CD4-positive, alpha-beta T cell (primary cell): ENCODE data around the gene TANGO2. TPM values are rescaled to one million over a fixed set of nuclear protein-coding genes. Genes with fewer than 3 reads are reported as not detected.

Experiments
- ATAC-seq: fragments of 200-7000 bp; cut with Tn5 transposase; one replicate; pipeline ENCODE4 v1.10.0; 2022; ENCODE audit warnings: mild to moderate bottlenecking; ENCODE audit not compliant: poor library complexity
- CTCF ChIA-PET: fragments of 350-600 bp; sonication (Branson Sonifier 250); formaldehyde crosslinking; loops from one replicate; lab custom pipeline; 2021; ENCODE audit warnings: antibody characterized with exemption, inconsistent platforms; lab: Charles Lee
- POLR2A ChIA-PET: fragments of 350-600 bp; sonication (Branson Sonifier 250); formaldehyde crosslinking; loops from one replicate; lab custom pipeline; 2021; ENCODE audit warnings: antibody characterized with exemption, inconsistent platforms; lab: Charles Lee
- DNase-seq, 14 experiments: peaks; one replicate each; pipeline ENCODE4 v3.0.0-alpha.2; 2013 to 2020; ENCODE audit warnings: mixed read lengths in 2 of 14
- H3K27ac ChIP-seq, 2 donors: one replicate each; pipeline versions ENCODE4 v1.5.1 to v1.7.0; 2013; ENCODE audit warnings: low read length in 2 of 2, low read depth in 1 of 2, mild to moderate bottlenecking in 1 of 2
- H3K27me3 ChIP-seq, 2 experiments: 1 replicate in 1 of 2; 2 replicates in 1 of 2; pipeline versions ENCODE4 v1.6.1 to v1.7.0; 2013; ENCODE audit warnings: low read length in 2 of 2, control low read depth in 1 of 2, mild to moderate bottlenecking in 1 of 2, moderate library complexity in 1 of 2; ENCODE audit not compliant: insufficient read depth in 2 of 2, control insufficient read depth in 1 of 2
- H3K36me3 ChIP-seq: one replicate; pipeline ENCODE4 v1.6.1; 2013; ENCODE audit warnings: low read length, control low read depth; ENCODE audit not compliant: insufficient read depth
- H3K4me1 ChIP-seq: one replicate; pipeline ENCODE4 v1.6.1; 2013; ENCODE audit warnings: low read length, control low read depth; ENCODE audit not compliant: insufficient read depth
- H3K4me3 ChIP-seq: one replicate; pipeline ENCODE4 v1.5.1; 2013; ENCODE audit warnings: mild to moderate bottlenecking, low read length, moderate library complexity
- H3K9me3 ChIP-seq, 2 experiments: 1 replicate in 1 of 2; 2 replicates in 1 of 2; pipeline versions ENCODE4 v1.6.1 to v1.7.0; 2013; ENCODE audit warnings: low read length in 2 of 2, mild to moderate bottlenecking in 2 of 2, control low read depth in 1 of 2, moderate library complexity in 1 of 2; ENCODE audit not compliant: control insufficient read depth in 1 of 2, insufficient read depth in 1 of 2
- H3K27ac Mint-ChIP-seq: one replicate; pipeline ENCODE4 v1.8.0; 2020; ENCODE audit warnings: mixed read lengths
- H3K27me3 Mint-ChIP-seq: one replicate; pipeline ENCODE4 v1.8.0; 2021; ENCODE audit warnings: mixed read lengths
- H3K36me3 Mint-ChIP-seq: one replicate; pipeline ENCODE4 v1.8.0; 2021; ENCODE audit warnings: low read depth, mixed read lengths
- H3K4me1 Mint-ChIP-seq: one replicate; pipeline ENCODE4 v1.8.0; 2021; ENCODE audit warnings: low read depth, mixed read lengths
- H3K4me3 Mint-ChIP-seq: one replicate; pipeline ENCODE4 v1.8.0; 2020; ENCODE audit warnings: mild to moderate bottlenecking, mixed read lengths
- H3K9me3 Mint-ChIP-seq: one replicate; pipeline ENCODE4 v1.8.0; 2020; ENCODE audit warnings: mixed read lengths
- intact Hi-C, 2 experiments: fragments of 100-400 bp; cut with DNase I in 1 of 2; cut with micrococcal nuclease in 1 of 2; formaldehyde crosslinking; loops; one replicate each; pipeline versions ENCODE4 v1.15.1 to v1.9.0; 2023 to 2025; cut with DNase I, micrococcal nuclease
- total RNA-seq, 174 experiments: library from RNA in 2 of 174; stranded (reverse) in 2 of 174; gene quantifications; one replicate each; pipeline ENCODE4 v1.2.3 and lab custom pipeline; 2021 to 2026
- TF ChIP-seq, protein P1 (sequence below): fragments of 200-600 bp; IDR thresholded peaks from one replicate; pipeline ENCODE4 v1.8.0; 2022; ENCODE audit warnings: antibody characterized with exemption, mild to moderate bottlenecking

The TANGO2 gene
- total RNA-seq, 2 experiments from 2014 or later, result 10.3 to 10.5 TPM

DNA sequence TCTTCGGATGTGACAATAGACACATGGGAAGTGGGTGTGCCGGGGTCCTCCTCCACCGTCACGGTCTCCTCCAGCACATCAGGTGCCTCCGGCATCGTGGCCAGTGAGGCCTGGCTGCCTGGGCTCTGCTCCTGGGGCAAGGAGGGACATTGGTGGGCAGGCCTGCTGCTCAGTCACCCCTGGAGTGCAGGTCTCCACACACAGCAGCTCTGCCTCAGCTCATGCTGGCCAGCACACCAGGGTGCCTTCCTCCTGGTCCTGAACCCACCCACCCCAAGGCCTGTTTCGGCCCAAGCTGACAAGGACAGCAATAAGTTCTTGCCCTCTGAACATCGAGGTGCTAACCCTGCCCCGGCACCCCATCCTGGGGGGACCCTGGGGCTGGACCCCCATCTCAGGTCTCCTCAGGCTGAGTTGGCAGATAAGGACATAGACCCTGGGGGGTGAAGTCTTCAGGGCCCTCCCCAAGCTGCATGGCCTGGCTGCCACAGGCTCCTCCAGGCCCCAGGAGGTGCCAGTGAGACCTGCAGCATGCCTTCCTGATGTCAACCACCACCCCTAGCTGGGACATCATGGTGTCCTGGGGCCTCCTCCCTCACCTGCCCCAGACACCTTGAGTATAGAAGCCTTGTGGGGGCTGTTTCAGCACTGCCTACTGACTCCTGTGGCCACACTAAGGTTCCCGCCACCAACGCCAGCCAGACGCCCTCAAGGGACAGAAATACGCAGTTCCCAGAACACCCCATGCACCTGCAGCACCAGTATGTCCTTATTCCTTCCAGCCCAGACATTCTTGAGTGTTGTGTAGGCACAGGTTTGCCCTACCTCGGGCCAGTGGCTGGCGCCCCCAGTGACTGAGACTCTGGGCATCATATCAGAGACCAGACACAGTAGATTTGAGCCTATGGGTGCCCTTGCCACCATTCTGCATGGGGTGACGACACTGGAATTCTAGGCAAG lies 38.7 kb upstream of the TANGO2 start:
- no peaks in the 10 kb centered on the region for H3K27me3 Mint-ChIP-seq
- no peak overlapping the region for H3K4me3 Mint-ChIP-seq
- Histone ChIP-seq H3K9me3 (no peaks in the 10 kb centered on the region), H3K4me1 (peaks cover 11% of the 10 kb centered on the region), H3K36me3 (no peaks in the 10 kb centered on the region), H3K4me3 (no peak overlapping the region), H3K27ac (no peak overlapping the region), H3K27me3 (peaks cover 0 to 2% of the 10 kb centered on the region in 2 experiments)
- TF ChIP-seq, protein P1, sequence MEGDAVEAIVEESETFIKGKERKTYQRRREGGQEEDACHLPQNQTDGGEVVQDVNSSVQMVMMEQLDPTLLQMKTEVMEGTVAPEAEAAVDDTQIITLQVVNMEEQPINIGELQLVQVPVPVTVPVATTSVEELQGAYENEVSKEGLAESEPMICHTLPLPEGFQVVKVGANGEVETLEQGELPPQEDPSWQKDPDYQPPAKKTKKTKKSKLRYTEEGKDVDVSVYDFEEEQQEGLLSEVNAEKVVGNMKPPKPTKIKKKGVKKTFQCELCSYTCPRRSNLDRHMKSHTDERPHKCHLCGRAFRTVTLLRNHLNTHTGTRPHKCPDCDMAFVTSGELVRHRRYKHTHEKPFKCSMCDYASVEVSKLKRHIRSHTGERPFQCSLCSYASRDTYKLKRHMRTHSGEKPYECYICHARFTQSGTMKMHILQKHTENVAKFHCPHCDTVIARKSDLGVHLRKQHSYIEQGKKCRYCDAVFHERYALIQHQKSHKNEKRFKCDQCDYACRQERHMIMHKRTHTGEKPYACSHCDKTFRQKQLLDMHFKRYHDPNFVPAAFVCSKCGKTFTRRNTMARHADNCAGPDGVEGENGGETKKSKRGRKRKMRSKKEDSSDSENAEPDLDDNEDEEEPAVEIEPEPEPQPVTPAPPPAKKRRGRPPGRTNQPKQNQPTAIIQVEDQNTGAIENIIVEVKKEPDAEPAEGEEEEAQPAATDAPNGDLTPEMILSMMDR, result no peak
- POLR2A ChIA-PET, result interaction anchor here (0.5 kb wide), 1 partner anchor 68 kb away, joined by 3 read pairs; no protein-coding TSS in a partner anchor
- intact Hi-C loops, result no loop called here
- no peaks in the 10 kb centered on the region for H3K9me3 Mint-ChIP-seq
- DNase-seq, result no peak
- no peaks in the 10 kb centered on the region for H3K36me3 Mint-ChIP-seq
- no peak for ATAC-seq
- no peaks in the 10 kb centered on the region for H3K4me1 Mint-ChIP-seq
- H3K27ac Mint-ChIP-seq, result no peak overlapping the region
- CTCF ChIA-PET, result no interaction called here

DNA sequence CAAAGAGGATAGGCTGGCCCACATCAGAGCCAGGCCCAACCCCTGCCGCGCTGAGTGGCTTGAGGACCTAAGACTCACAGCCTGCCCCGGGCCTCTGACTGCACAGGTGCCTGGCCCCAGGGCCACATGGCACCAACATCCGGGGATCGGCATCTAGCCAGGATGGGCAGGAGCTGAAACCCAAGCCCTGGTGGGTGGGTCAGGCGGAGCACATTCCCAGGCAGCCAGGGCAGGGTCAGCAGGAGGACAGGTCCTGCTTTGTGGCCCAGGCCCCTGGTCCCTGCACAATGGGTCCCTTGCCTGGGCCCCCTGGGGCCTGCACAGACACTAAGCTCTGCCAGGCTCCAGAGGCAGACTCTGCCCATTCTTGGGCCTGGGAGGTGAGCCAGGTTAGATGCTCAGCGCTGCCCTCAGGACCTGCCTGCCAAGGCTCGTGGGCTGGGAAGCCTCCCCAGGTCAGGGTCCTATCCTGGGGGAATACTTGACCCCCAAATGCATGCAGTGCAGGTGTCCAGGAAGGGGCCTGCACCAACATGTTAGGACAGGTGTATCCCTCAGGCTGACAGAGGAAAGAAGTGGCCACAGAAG lies 37.8 kb upstream of the TANGO2 start:
- Mint-ChIP-seq H3K4me3 (no peak overlapping the region), H3K9me3 (no peaks in the 10 kb centered on the region), H3K36me3 (no peaks in the 10 kb centered on the region), H3K4me1 (no peaks in the 10 kb centered on the region), H3K27me3 (no peaks in the 10 kb centered on the region), H3K27ac (no peak overlapping the region)
- intact Hi-C loops, result no loop called here
- Histone ChIP-seq H3K36me3 (no peaks in the 10 kb centered on the region), H3K27me3 (peaks cover 0 to 2% of the 10 kb centered on the region in 2 experiments), H3K27ac (no peak overlapping the region), H3K9me3 (no peaks in the 10 kb centered on the region), H3K4me3 (no peak overlapping the region), H3K4me1 (peaks cover 15% of the 10 kb centered on the region)
- TF ChIP-seq, protein P1, result no peak
- DNase-seq, result no peak
- ATAC-seq, result no peak
- ChIA-PET POLR2A (no interaction called here), CTCF (no interaction called here)

DNA sequence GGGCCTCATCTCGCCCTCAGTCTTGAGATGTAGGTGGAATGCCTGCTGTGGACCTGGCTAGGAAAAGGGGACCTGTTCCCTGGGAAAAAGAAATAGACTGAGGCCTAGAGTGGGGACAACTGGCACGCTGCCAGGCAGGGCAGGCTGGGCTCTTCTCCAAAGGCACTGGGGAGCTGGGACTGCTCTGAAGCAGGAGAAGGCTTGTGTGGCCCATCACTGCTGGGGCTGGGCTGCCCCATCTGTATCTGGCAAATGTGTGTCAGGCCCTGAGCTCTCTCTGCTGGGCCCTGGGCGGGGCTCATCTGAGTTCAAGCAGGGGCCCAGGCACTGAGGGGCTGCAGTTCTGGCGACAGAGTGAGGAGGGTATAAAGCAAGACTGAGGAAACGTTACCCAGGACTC lies 37.2 kb upstream of the TANGO2 start:
- no peaks in the 10 kb centered on the region for H3K36me3 ChIP-seq
- POLR2A ChIA-PET, result no interaction called here
- Mint-ChIP-seq H3K27me3 (no peaks in the 10 kb centered on the region), H3K4me3 (no peak overlapping the region), H3K27ac (no peak overlapping the region), H3K36me3 (no peaks in the 10 kb centered on the region), H3K4me1 (no peaks in the 10 kb centered on the region), H3K9me3 (no peaks in the 10 kb centered on the region)
- no peak overlapping the region for H3K27ac ChIP-seq
- H3K27me3 ChIP-seq, result peaks cover 0 to 2% of the 10 kb centered on the region in 2 experiments
- intact Hi-C loops, result no loop called here
- no peak for DNase-seq
- H3K4me3 ChIP-seq, result no peak overlapping the region
- H3K4me1 ChIP-seq, result peaks cover 15% of the 10 kb centered on the region
- ATAC-seq, result no peak
- CTCF ChIA-PET, result no interaction called here
- TF ChIP-seq, protein P1, result no peak
- H3K9me3 ChIP-seq, result no peaks in the 10 kb centered on the region
